HPDE6-E6E7 (cell line): ENCODE measurements around the gene ESRRG.

ENCODE experiments used
- DNase-seq: peaks from one replicate; pipeline ENCODE4 v3.0.0; 2011; ENCODE audit warnings: missing footprints; ENCODE audit errors: extremely low spot score

The ESRRG gene

GRCh38 chr1:216630532-216630931 is 92.7 kb downstream of the ESRRG start:
- DNase-seq, result no peak

DNA sequence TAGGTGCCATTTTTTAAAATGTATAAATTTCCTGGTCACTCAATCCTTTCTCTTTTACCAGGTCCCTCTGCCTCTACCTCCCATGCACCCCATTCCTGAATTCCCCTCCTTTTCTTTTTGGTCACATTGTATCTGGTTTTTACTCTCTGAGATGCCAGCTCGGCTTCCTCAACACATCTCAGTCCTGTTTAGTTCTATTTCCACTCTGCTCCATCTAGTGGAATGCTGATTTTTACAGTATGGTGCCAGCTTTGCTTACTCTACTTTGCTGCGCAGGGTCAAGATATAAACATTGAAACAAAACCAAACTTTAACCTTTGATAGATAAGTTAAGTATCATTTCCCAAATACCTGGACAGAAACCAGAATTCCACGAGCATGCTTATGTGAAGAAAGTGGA is 96.0 kb downstream of the ESRRG start:
- no peak for DNase-seq

DNA sequence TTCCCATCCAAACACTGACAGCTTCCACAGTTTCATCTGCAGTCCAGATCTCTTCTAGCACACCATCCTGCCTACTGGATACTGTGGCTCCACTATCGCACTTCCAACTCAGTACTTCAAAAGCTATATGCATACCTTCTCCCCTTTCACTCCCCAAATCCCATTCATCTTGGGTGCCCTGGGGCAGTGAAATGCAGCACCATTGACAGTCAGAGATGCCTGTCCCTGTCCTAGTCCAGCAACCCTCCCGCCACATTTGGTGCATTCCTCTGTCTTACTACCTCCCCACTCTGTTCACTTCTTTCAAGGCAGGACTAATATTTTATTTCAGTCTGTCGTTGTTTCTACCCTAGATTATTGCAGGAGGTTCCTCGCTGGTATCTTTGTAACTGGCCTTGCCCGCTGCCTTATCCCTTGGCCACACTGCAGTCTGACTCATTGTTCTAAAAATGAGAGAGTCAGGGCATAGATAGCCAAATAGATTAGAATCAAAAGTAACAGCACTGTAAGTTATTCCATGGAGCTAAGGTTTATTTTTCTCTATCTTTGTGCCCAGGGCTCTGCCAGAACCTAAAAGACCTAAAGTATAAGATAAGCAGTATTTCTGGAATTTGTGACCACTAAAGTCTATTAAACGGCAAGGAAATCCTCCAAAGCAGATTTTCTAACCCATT is 96.7 kb downstream of the ESRRG start:
- DNase-seq, result no peak

GRCh38 chr1:216621536-216621935 is 101.7 kb downstream of the ESRRG start:
- DNase-seq, result no peak

- DNase-seq, result no peak
Measured at GRCh38 chr1:216617081-216617875, 106.0 kb downstream of the ESRRG start.

GRCh38 chr1:216616425-216616824 is 106.8 kb downstream of the ESRRG start:
- DNase-seq, result no peak

DNA sequence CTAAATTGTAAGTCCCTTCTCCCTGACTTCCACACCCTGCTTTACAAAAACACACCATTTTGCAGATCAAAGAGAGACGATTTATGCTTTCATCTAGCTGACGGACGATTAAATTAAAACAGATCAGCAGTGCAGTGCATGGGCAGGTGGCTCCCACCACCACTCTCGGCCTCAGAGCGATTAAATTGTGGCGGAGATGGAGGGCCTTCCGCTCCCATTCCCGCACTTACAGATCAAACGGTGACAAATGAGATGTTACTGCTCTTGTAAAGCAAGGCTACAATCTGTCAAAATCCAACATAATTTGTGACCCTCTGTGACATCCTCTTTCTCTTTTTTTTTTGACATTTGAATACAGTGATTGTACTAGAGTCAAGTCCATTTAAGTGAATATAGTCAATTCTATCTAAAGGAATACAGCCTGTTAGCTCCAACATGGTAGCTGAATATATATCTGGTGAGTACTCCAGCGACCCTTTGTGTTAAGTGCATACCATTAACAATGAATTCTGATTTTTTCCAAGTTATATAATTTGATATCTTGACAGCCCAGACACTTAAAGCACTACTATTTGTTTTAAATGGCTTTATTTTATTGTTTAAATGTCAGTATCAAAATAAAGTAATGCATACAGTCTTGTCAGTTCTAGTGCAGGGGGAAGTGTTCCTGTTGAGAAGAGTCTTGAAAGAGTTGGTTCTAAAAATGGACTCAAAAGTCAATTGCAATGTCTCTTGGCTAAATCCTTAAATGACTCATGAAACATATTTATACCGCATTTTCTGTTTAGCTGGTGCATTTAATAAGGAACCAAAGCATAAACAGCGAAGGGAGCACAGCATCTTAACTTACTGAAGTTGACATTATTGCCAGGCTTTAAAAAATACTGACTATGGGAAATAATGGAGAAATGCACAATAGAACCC is 109.0 kb downstream of the ESRRG start:
- DNase-seq, result no peak

DNA sequence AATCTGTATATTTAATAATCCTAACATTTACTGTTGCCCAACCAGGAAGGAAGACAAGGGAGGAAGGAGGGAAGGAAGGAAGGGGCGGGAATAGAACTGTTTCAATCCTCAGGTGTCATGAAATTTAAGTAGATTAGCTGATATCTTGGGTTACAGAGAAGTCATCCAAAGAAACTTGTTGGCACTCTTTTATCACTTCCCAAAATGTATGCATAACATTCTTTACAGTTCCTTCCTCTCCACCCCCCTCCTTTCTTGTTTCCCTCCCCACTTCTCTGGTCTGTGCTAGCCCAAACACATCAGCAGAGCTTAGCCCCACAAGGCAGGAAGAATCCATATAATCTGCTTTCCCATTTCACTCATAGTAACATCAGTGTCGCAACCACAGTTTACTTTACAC is 110.9 kb downstream of the ESRRG start:
- DNase-seq, result no peak

- no peak for DNase-seq
Measured at GRCh38 chr1:216607067-216607697, 116.0 kb downstream of the ESRRG start.

GRCh38 chr1:216606047-216606637 is 117.1 kb downstream of the ESRRG start:
- no peak for DNase-seq

DNA sequence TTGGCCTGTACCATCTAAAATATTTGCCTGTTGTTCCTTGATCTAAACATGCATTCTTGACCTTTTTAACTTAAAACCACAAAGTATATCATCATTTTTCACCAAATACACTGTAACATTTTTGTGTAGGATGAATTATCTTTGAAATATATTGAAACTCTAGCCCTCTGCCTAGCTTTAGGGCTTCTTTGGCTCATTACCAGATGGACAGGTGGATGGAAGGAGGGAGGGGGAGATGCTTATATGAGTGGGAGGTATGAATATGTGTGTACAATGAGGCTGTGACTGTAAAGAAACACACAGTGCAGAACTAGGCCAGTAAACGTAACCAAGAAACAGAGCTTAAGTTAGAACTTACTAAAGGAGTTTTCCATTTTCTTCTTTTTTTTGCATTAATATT is 118.5 kb downstream of the ESRRG start:
- no peak for DNase-seq

- peak; percentile 57 for DNase-seq
Measured at GRCh38 chr1:216600730-216601609, 122.3 kb downstream of the ESRRG start.

- DNase-seq, result no peak
Measured at GRCh38 chr1:216599851-216600250, 123.4 kb downstream of the ESRRG start.

- DNase-seq, result no peak
Measured at GRCh38 chr1:216598448-216598847, 124.8 kb downstream of the ESRRG start.

DNA sequence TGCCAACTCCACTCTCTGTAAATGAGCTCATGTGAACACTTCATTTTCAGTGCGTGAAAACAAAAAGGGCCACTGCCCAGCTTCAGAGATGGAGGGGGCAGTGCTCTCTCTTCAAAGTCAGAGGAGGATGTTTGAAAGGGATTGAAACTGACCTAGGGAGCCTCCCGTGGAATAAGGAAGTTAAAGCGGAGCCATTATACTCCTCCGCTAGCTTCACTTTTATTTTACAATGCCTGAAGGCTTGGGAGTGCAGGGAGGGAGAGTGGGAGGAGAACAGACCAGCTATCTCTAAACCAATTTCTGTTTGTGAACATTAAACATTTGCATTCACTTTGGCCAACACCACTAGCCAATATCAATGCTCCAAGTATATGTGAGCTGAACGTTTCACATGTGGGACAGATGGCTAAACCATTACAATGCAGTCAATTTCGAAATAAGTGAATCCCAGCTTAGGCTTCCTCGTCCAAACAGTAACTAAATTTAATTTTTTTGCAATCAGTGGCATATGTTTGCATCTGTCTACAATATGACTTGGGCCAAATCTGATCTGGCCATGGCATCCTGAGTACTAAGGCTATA is 126.9 kb downstream of the ESRRG start:
- no peak for DNase-seq

- no peak for DNase-seq
Measured at GRCh38 chr1:216587715-216588114, 135.5 kb downstream of the ESRRG start.

GRCh38 chr1:216582151-216582550 is 141.1 kb downstream of the ESRRG start:
- DNase-seq, result no peak

DNA sequence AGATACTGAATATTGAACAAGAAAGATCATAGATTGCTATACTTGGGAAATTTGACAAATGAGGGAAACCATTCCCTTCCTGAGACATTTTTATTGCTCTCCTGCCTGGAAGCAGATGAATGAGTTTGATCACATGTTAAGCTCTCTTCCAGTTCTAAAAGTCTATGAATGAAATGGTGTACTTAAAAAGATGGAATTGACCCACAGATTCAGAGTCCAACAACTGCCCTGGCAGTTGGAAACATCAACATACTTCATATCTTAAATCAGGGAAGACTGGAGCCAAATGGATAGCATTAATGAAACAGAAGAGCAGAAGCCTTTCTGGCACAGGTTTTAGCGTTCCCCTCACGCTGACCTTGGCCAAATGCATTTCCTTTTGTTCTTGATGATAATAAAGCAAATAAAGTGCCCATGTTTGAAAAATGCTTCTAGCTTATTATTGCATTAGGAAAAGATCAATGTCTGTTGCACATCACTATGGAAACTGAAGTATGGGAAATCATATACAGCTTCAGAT is 142.6 kb downstream of the ESRRG start:
- DNase-seq, result no peak

- DNase-seq, result no peak
Measured at GRCh38 chr1:216576234-216576937, 146.8 kb downstream of the ESRRG start.
